ENCODE results near the gene PYGO2.

PYGO2 gene

GRCh38 chr1:154935749-154936554 lies 25.6 kb downstream of the PYGO2 start:
- TF ChIP-seq, protein P1, sequence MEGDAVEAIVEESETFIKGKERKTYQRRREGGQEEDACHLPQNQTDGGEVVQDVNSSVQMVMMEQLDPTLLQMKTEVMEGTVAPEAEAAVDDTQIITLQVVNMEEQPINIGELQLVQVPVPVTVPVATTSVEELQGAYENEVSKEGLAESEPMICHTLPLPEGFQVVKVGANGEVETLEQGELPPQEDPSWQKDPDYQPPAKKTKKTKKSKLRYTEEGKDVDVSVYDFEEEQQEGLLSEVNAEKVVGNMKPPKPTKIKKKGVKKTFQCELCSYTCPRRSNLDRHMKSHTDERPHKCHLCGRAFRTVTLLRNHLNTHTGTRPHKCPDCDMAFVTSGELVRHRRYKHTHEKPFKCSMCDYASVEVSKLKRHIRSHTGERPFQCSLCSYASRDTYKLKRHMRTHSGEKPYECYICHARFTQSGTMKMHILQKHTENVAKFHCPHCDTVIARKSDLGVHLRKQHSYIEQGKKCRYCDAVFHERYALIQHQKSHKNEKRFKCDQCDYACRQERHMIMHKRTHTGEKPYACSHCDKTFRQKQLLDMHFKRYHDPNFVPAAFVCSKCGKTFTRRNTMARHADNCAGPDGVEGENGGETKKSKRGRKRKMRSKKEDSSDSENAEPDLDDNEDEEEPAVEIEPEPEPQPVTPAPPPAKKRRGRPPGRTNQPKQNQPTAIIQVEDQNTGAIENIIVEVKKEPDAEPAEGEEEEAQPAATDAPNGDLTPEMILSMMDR (IDR thresholded peaks at IDR 0.05; ENCODE audit: low read depth, low read length, missing control alignments), result no peak
- peak overlapping the region; percentile 81 for H3K4me3 ChIP-seq (ENCODE audit: low read depth, low read length)
- DNase-seq (ENCODE audit: low read depth), result no peak

GRCh38 chr1:154934358-154934948 lies 27.1 kb downstream of the PYGO2 start:
- no peak overlapping the region for H3K4me3 ChIP-seq (ENCODE audit: low read depth, low read length)
- DNase-seq (ENCODE audit: low read depth), result no peak
- TF ChIP-seq, protein P1 (IDR thresholded peaks at IDR 0.05; ENCODE audit: low read depth, low read length, missing control alignments), result no peak

- DNase-seq (ENCODE audit: low read depth), result no peak
- TF ChIP-seq, protein P1 (IDR thresholded peaks at IDR 0.05; ENCODE audit: low read depth, low read length, missing control alignments), result no peak
- no peak overlapping the region for H3K4me3 ChIP-seq (ENCODE audit: low read depth, low read length)
These were observed 29.6 kb downstream of the PYGO2 start for GRCh38 chr1:154931940-154932487.

GRCh38 chr1:154926201-154926600 lies 35.4 kb downstream of the PYGO2 start:
- DNase-seq (ENCODE audit: low read depth), result no peak
- TF ChIP-seq, protein P1 (IDR thresholded peaks at IDR 0.05; ENCODE audit: low read depth, low read length, missing control alignments), result no peak
- no peak overlapping the region for H3K4me3 ChIP-seq (ENCODE audit: low read depth, low read length)

- TF ChIP-seq, protein P1 (IDR thresholded peaks at IDR 0.05; ENCODE audit: low read depth, low read length, missing control alignments), result no peak
- H3K4me3 ChIP-seq (ENCODE audit: low read depth, low read length), result no peak overlapping the region
- no peak for DNase-seq (ENCODE audit: low read depth)
These were observed 36.0 kb downstream of the PYGO2 start for GRCh38 chr1:154925335-154926170.

DNA sequence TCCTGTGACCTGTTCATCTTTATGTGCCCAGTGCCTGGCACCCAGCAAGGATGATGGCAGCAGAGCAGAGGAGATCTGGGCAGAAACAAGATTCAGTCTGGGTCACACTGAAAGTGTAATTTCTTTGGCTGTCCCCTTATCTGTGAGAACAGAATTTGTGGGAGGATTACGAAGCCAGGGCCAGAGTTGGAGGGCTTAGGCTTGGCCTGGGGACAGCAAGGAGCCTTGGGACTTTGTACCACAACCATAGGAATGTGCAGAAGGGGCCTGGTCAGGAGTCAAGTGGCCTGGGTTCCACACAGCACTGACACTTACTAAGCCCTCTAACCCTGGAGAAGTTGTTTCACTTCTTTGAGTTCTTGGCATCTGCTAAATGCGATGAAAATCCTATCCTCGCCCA lies 37.9 kb downstream of the PYGO2 start:
- TF ChIP-seq, protein P1 (IDR thresholded peaks at IDR 0.05; ENCODE audit: low read depth, low read length, missing control alignments), result no peak
- DNase-seq (ENCODE audit: low read depth), result no peak
- H3K4me3 ChIP-seq (ENCODE audit: low read depth, low read length), result no peak overlapping the region

Measured in GM12864 (cell line).